HL-60 (cell line): Measurements from ENCODE around the gene KCNG3.

Experiments used
- DNase-seq, 2 experiments: peaks; one replicate each; pipeline ENCODE4 v3.0.0-alpha.2; 2010 to 2020; ENCODE audit warnings: low read depth in 1 of 2, low spot score in 1 of 2
- H3K27ac ChIP-seq: fragments of 250-450 bp; sonication (Bioruptor Pico); replicated peaks from 2 replicates; pipeline ENCODE4 v1.5.1; 2020; ENCODE audit warnings: mild to moderate bottlenecking, moderate library complexity
- H3K27me3 ChIP-seq: fragments of 250-450 bp; sonication (Bioruptor Pico); 2 replicates; pipeline ENCODE4 v1.5.1; 2021; ENCODE audit warnings: mild to moderate bottlenecking, moderate library complexity; ENCODE audit not compliant: insufficient read depth, poor library complexity, severe bottlenecking
- H3K4me3 ChIP-seq: replicated peaks from 2 replicates; pipeline ENCODE4 v1.5.1; 2011; ENCODE audit warnings: mild to moderate bottlenecking, control low read depth, low read length; ENCODE audit not compliant: insufficient read depth
- GABPA ChIP-seq: IDR thresholded peaks from 2 replicates; pipeline ENCODE4 v1.6.1; 2012; ENCODE audit warnings: low read depth
- POLR2AphosphoS5 ChIP-seq: IDR thresholded peaks from 2 replicates; pipeline ENCODE4 v1.6.1; 2012; ENCODE audit warnings: low read depth
- SPI1 ChIP-seq: IDR thresholded peaks from 2 replicates; pipeline ENCODE4 v1.6.1; 2012; ENCODE audit warnings: low read depth, mild to moderate bottlenecking, borderline replicate concordance
- TF ChIP-seq, protein P1 (sequence below): IDR thresholded peaks from 2 replicates; pipeline ENCODE4 v1.6.1; 2012; ENCODE audit warnings: low read depth; ENCODE audit not compliant: insufficient replicate concordance
- TF ChIP-seq, protein P2 (sequence below): IDR thresholded peaks from one replicate; pipeline ENCODE4 v1.5.1; 2011; ENCODE audit warnings: low read length, control low read depth, inconsistent platforms; ENCODE audit not compliant: insufficient read depth

The KCNG3 gene

DNA sequence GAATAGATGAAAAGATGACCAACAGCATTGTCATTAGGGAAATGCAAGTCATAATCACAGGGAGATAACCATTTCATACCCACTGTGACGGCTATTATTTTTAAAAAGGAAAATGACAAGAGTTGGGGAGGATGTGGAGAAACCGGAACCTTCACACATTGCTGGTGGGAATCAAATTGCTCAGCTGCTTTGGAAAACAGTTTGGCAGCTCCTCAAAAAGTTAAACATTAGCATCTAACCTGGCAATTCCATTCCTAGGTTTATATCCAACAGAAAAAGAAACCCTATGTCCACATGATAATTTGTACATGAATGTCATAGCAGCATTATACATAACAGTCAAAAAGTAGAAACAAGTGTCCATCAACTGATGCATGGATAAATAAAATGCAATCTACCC, 58.2 kb downstream of the KCNG3 start:
- H3K27me3 ChIP-seq: peaks cover 3% of the 10 kb centered on the region
- H3K4me3 ChIP-seq: no peak overlapping the region
- no peak overlapping the region for H3K27ac ChIP-seq
- DNase-seq: no peak
- TF ChIP-seq GABPA (no peak), POLR2AphosphoS5 (no peak), SPI1 (no peak)
- TF ChIP-seq, protein P1, sequence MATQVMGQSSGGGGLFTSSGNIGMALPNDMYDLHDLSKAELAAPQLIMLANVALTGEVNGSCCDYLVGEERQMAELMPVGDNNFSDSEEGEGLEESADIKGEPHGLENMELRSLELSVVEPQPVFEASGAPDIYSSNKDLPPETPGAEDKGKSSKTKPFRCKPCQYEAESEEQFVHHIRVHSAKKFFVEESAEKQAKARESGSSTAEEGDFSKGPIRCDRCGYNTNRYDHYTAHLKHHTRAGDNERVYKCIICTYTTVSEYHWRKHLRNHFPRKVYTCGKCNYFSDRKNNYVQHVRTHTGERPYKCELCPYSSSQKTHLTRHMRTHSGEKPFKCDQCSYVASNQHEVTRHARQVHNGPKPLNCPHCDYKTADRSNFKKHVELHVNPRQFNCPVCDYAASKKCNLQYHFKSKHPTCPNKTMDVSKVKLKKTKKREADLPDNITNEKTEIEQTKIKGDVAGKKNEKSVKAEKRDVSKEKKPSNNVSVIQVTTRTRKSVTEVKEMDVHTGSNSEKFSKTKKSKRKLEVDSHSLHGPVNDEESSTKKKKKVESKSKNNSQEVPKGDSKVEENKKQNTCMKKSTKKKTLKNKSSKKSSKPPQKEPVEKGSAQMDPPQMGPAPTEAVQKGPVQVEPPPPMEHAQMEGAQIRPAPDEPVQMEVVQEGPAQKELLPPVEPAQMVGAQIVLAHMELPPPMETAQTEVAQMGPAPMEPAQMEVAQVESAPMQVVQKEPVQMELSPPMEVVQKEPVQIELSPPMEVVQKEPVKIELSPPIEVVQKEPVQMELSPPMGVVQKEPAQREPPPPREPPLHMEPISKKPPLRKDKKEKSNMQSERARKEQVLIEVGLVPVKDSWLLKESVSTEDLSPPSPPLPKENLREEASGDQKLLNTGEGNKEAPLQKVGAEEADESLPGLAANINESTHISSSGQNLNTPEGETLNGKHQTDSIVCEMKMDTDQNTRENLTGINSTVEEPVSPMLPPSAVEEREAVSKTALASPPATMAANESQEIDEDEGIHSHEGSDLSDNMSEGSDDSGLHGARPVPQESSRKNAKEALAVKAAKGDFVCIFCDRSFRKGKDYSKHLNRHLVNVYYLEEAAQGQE: no peak
- TF ChIP-seq, protein P2, sequence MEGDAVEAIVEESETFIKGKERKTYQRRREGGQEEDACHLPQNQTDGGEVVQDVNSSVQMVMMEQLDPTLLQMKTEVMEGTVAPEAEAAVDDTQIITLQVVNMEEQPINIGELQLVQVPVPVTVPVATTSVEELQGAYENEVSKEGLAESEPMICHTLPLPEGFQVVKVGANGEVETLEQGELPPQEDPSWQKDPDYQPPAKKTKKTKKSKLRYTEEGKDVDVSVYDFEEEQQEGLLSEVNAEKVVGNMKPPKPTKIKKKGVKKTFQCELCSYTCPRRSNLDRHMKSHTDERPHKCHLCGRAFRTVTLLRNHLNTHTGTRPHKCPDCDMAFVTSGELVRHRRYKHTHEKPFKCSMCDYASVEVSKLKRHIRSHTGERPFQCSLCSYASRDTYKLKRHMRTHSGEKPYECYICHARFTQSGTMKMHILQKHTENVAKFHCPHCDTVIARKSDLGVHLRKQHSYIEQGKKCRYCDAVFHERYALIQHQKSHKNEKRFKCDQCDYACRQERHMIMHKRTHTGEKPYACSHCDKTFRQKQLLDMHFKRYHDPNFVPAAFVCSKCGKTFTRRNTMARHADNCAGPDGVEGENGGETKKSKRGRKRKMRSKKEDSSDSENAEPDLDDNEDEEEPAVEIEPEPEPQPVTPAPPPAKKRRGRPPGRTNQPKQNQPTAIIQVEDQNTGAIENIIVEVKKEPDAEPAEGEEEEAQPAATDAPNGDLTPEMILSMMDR: no peak

- Histone ChIP-seq H3K27ac (no peak overlapping the region), H3K4me3 (no peak overlapping the region), H3K27me3 (peaks cover 2% of the 10 kb centered on the region)
- TF ChIP-seq SPI1: no peak
- TF ChIP-seq, protein P1: no peak
- TF ChIP-seq GABPA: no peak
- TF ChIP-seq POLR2AphosphoS5: no peak
- TF ChIP-seq, protein P2: no peak
- DNase-seq: no peak
Measured at GRCh38 chr2:42430188-42430587, 63.6 kb downstream of the KCNG3 start.

DNA sequence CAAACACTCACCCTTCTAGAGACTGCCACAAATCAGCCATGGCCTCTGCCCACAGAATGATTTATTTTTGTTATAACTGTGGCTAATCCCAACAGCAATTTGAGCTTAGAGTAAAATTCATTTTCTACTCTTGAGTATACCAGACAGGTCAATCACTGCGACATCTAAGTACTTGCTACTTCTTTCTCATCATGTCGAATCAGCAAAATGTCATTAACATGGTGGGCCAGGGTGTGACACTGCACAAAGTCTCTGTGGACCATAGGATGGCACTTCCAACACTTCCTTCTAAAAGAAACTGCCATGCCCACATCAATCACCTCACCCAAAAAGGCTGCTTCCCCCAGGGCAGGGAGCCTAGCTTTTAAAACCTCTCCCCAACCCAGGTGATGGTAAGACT, 64.4 kb downstream of the KCNG3 start:
- TF ChIP-seq SPI1: no peak
- TF ChIP-seq POLR2AphosphoS5: no peak
- TF ChIP-seq, protein P1: no peak
- TF ChIP-seq GABPA: no peak
- TF ChIP-seq, protein P2: no peak
- Histone ChIP-seq H3K4me3 (no peak overlapping the region), H3K27ac (no peak overlapping the region), H3K27me3 (peaks cover 2% of the 10 kb centered on the region)
- DNase-seq: no peak
